NCI-H2227 treated with DMSO at 0.1 percent for 48 hours (cell line): ENCODE measurements around the gene KIFAP3.

Experiments used
- DNase-seq: peaks from one replicate; lab custom pipeline; 2025; lab: John Stamatoyannopoulos, UW

Gene KIFAP3

DNA sequence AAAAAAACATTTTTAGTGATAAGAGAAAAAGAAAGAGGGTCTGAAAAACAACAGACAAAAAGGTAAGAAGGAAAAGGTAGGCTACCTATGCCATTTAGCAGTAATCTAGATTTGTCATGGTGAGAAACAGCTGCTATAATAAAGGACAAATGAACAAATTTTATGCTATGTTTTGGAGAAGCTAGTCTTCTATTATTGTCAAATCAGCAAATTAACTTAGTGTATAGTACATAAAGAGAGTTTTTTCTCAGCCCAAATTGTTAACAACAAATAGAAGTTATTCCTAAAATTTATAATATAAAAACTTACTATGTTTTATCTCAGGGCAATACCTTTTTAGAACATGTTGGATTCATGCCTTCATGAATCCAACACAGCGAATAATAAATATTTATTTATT lies 88.7 kb downstream of the KIFAP3 start:
- no peak for DNase-seq

GRCh38 chr1:169974067-169974466 lies 100.4 kb downstream of the KIFAP3 start:
- no peak for DNase-seq

DNA sequence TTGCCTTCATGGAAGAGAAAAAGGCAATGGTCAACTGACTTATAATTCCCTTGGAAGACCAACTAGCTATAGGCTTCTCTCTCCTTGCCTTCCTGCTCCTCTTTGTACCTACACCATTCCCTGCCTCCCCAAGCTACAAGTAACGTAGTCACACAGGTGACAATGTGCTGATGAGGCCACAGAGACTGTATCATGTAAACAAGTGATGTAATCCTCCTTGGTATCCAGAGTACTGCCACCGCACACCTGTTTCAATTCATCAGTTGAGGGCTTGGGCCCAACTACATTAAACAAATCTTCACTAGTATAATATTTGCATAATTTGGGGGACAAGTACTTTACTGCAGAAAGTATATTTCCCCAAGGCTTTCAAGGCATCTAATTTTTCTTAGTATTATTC lies 104.4 kb downstream of the KIFAP3 start:
- no peak for DNase-seq

- no peak for DNase-seq
Measured at GRCh38 chr1:169968174-169968573, 106.3 kb downstream of the KIFAP3 start.

DNA sequence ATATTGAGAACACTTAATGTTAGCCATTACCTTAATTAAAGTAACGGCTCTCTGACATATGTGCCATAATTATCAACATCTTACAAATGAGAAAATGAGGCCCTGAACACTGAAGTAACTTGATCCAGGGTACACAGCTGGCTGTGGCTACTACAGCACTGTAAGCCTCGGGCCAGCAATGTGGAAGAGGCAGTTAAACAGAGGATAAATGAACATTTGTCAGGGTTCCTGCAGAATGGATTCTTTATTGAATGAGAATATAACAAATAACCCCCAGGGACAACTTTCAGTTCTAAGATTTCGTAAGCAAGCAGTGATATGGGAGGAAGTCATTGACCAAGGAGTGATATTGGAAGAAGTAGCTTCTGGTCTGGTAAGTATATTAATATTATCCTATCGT lies 110.3 kb downstream of the KIFAP3 start:
- no peak for DNase-seq

DNA sequence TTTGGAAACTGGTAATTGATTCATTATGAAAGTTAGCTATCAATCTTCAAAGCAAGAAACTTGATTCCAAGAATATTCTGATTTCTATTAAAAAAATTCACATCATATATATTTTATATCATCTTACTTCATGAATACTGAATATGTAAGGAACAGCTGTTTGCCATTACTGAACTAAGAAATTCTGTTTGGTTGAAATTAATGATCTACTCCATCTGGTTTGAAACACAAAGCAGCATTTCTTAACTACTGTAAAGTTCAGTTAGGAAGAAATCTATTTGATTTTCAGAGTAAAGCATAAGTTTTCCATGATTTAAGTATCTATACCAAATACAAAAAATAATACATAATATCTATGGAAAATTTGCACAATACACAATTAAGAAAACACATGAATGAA lies 114.8 kb downstream of the KIFAP3 start:
- DNase-seq, result no peak

DNA sequence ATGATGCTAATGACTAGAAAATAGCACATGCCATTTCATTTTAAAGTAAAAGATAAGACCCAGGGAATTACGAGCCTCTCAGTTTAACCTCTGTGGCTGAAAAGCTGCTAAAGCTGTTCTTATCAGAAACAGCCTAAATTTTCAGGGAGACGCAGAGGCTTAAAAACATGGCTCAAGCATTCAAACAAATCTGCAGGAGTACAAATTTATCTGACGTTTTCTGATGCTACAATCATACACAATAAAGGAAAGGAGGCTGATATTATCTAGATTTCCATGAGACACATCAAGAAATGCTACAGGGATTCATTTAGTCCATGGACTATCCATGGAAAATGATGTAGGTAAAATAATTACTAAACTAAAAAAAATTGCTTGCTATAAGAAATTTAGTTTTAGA lies 115.5 kb downstream of the KIFAP3 start:
- DNase-seq, result no peak

GRCh38 chr1:169957884-169958283 lies 116.6 kb downstream of the KIFAP3 start:
- no peak for DNase-seq

DNA sequence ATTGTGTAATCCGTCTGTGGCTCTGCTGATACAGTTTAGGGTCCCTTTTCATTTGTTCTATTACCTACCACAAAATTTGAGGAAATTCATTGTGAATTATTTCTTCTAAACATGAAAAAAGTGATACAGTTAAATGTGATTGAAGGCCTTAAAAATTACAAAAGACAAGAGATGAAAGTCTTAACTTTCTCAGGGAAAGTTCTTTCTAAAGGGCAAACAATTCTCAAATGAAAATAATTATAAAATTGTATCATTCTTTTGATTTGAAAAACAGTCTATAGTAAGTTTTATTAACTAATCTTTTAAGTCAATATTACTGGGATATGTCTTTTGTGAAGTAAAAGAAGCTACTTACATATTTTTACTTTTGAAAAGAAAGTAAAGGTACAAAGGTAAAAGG lies 123.4 kb downstream of the KIFAP3 start:
- no peak for DNase-seq

GRCh38 chr1:169949139-169949538 lies 125.4 kb downstream of the KIFAP3 start:
- no peak for DNase-seq

- no peak for DNase-seq
Measured at GRCh38 chr1:169946206-169946605, 128.3 kb downstream of the KIFAP3 start.

DNA sequence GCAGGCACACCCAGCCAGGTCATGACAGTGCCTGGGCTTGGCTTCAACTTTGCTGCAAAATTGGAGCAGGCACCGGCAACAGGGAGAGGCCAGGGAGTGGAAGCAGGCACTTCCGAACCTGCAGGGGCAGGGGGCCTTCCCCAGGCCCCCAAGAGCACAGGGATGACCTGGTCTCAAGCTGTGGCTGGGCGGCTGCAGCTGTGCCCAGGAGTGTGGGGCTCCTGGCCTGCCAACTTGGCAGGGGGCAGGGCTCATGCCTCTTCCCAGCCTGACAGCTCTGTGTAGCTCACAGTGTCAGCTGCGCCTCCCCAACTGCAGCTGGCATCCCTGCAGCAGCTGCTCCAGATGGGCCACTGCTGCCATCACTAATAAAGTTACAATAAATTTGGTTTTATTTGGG lies 129.3 kb downstream of the KIFAP3 start:
- DNase-seq, result no peak

DNA sequence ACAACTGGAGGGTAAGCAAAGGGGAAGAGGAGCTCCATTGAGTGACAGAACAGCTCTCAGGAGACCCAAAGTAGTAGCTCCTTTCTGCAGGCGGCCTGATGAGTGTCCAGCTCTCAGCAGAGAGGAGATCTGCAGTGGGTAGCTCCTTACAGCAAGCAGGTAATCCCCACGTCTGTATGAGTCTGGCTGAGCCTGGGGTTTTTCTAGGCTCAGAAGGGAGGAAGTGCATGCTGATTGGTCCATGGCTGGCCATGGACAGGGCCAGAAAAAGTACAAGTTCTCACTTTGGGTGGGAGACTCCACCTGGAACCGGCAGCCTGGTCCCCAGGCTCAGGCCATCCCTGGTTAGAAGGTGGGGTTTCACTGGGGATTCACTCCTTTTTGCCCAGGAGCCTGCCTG lies 129.9 kb downstream of the KIFAP3 start:
- DNase-seq, result no peak

DNA sequence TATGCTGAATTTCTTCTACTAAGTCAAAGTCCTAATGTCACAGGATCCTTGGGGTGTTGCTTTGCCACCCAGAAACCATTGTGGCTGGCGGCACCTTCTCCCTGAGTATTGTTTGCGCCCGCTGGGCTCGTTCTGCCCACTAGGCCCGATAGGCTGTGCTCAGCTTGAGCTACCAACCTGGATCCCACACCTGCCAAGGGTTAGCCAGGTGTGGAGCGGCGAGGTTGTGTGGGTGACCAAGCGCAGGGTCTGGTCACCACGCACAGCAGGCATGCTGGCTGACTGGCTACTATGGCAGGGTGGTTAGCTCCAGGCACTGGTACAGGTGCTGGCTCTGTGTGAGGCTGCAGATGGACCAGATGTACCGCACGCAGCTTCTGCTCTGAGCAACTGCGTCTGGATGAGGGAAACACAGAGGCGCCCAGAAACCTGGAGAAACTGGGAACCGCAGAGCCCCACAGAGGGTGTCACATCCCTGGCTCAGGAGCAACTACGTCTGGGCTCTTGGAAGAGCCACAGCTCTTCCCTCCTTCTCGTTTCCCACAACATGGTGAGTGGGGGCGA lies 130.4 kb downstream of the KIFAP3 start:
- no peak for DNase-seq

GRCh38 chr1:169941982-169942830 lies 132.3 kb downstream of the KIFAP3 start:
- DNase-seq, result no peak

DNA sequence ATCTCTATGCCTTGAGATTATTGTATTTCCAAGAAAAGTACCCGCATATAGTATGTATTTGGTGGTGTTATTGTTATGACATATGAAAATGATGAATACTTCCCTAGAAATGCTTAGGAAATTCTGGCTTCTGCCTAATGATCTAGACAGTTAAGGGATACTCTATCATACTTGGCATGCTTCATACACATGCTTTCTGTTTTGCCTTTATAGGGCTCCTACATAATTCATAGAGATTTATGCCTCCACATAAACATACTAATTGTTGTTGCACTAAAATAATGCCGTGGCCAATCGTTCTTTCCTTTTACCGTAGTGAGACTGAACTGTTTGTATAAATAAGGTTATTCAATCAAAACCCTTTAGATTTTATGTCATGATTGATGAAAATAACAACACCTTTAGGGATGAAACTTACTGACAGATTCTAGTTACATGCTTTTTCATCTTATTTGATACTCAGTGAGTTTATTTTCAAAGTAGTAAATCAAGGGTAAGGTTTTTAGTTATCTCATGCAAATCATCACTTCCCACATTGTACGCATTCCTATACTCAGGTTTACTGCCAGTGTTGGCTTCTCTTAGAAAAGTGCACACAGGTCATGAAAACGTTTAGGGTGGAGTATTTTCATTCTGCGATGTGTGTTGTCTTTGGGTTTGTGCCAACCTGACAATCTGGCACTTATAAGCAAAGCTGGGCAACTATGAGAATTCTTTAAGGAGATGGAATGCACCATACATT lies 140.3 kb downstream of the KIFAP3 start:
- DNase-seq, result no peak

GRCh38 chr1:169931795-169932231 lies 142.7 kb downstream of the KIFAP3 start:
- no peak for DNase-seq

DNA sequence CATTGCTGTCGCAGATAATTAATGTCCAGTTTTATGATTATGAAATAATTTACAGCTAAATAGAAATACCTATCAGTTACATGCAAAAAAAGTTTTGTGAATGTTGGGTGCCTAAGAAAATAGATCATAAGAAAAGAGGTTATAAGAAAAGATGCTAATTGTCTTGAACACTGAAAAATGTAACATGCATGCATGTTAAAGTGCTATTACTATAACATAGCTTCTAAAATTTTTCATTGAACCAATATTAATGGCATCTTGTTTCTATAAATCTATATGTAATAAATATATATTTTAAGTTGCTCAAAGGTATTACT lies 145.3 kb downstream of the KIFAP3 start:
- DNase-seq, result no peak

GRCh38 chr1:169928438-169929209 lies 145.9 kb downstream of the KIFAP3 start:
- DNase-seq, result peak; percentile 58

- DNase-seq, result no peak
Measured at GRCh38 chr1:169925505-169926482, 148.7 kb downstream of the KIFAP3 start.

DNA sequence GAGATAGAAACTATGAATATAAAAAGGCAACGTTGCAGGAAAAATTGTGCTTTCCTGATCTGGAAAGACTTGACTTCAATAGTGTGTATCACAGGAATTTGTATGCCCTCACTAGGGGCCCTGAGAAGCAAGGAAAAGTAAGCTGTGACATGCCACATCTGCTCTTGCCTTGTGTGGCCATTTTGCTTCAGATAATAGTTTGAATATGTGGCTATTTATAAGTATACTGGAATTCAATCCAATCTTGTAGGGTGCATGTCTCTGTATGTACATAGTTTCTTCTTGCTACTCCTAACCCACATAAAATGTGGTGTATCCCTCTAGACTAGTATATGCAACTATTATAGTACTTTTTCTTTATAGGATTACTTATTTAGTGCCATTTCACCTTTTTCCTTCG lies 149.7 kb downstream of the KIFAP3 start:
- DNase-seq, result no peak
